ENCODE data around the gene SERPINA9.
A peak's percentile ranks its signal among the peaks of the same experiment; 100 is the strongest.

SERPINA9 gene

DNA sequence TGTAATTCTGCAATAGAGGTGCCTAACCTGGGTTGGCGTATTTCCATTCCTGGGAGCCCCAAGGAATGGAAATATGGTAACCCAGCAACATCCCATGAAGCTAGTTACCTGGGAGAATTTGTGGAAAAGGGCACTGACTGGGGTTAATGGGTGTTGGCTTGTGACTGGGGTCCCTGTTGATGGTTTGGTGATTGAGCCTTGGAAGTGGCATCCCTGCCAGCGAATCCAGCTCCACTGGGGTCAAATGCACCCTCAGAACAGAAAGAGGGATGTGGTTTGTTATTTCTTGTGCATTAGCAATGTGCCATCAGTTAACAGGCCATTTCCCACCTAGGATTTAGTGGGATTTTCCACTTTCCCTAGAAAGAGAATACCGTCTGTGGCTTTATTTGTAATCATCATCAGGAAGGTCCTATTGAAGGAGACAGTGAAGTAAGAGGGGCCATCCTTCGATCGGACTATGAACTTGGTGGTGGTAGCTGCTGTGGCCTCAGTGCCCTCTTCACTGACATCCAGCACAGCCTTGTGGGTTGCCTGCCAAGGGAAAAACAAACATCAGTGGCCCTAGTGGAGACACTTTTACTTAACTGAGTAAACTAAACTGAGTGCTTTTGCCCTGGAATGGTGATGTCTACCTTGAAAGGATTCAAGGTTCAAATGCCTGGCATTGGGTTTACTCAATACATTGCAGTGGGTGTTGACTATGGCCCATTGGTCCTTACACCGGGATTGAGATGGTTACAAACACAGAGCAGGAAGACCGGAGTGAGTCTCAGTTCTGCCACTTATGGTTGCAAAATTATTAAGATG is 13.0 kb downstream of the SERPINA9 start:
- no peak for DNase-seq (ENCODE audit: low spot score)

DNA sequence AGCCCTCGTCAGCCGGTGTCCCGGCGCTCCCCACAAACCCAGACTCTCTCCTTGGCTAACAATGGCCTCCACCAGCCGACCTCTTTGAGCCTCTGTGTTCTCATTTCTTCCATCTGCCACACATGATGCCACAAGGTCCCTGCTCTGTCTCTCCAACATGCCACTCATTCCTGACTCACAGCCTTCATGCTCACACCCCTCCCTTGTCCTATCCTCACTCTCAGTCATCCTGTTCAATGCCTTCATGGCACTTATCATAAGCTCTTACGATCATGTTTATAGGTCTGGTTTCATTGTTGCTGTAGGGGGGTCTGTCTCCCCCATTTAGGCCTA is 13.8 kb downstream of the SERPINA9 start:
- no peak for DNase-seq (ENCODE audit: low spot score)

DNA sequence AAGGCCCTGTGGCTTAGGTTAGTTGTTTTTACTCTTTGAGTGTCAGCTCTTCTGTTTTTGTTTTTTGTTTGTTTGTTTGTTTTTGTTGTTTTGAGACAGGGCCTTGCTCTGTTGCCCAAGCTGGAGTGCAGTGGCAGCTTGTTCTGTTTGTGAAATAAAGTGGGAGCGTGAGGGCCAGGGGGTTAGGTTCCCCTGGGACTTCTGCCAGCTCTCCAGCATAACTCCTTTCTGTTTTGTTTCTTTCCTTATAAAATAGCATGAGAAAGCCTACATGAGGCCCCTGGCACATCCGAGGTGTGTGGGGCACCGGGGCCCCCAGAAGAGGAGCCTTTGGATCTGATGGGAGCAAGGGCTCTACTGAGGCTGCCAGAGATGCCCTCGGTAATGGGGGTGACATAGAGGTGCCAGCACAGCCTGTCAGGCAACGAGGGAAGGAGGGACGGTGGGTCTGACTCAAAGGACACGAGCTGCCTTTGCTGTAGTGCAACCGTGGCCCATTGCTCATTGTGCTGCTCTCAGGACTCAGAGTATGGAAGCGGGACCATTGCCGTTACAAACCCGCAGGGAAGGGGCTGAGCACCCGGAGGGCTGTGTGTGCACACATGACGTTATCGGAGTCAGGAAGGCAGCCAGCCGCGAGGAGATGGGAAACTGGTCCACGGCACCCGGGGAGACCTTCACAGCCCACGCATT is 14.3 kb downstream of the SERPINA9 start:
- no peak for DNase-seq (ENCODE audit: low spot score)

DNA sequence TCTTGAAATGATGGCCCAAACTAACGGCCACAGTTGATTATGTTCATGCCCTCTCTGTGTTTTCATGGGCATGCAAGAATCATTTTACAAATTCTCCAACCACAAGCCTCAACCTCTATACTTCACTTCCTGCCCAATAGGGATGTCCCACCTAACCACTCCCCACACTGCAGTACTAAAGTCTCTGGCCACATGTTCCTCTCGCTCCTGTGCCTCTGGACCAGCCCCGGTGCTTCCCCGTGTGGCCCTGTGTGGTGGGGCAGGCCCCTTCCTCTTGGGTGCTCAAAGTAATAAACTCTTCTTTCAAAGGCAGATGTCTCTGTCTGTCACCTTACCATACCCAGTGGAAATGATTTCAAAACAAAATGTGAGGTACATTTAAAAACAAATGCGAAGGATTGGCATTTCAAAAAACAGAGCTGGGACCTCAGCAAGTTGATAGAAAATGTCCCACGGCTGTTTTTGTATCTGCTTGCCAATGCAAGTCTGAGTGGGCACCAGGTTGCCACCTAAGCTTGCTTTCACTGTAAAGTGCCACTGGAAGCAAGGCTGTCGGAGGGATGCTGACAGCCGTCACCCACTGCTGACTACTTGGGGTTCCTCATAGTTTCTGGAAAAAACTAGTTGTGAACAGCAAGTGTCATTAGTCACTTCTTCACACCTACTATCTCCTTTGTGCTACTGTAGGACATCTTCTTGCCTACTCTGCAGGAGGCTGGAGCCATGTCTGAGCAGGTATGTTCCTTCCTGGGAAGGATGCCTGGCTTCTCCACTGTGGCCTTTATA is 15.2 kb downstream of the SERPINA9 start:
- DNase-seq (ENCODE audit: low spot score), result no peak

DNA sequence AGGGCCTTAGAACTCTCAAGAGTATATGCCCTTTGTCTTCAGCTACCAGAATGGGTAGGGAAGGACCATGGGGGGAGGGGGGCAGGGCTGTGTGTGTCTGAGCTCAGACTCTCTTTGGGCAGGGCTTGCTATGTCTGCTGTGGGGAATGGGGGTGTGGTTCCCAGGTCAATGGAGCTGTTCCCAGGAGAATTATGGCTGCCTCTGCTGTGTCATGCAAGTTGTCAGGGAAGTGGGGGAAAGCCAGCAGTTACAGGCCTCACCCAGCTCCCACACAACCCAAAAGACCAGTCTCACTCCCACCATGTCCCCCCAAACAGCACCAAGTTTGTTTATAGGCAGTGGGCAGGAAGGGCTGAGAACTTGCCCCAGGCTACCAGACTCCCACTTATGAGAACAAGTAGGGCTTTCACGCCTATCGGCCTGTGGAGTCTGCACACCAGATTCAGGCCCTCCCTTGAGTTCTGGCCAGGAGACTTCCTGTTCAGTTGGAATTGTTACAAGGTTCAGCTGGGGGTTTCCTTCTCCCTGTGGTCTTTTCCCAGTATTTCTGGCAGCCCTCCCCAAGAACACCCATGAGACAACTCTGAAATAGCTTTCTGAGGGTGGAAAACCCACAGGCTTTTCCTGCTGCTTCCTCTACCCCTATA is 17.3 kb downstream of the SERPINA9 start:
- no peak for DNase-seq (ENCODE audit: low spot score)

DNA sequence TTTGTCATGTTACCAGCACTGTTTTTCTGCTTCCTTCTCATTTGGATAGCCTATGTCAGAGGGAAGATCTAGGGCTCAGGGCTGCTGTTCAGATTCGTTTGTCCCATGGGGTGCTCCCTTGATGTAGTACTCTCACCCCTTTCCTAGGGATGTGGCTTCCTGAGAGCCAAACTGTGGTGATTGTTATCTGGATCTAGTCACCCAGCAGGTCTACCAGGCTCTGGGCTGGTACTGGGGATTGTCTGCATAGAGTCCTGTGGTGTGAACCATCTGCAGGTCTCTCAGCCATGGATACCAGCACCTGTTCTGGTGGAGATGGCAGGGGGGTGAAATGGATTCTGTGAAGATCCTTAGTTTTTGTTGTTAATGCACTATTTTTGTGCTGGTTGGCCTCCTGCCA is 17.9 kb downstream of the SERPINA9 start:
- DNase-seq (ENCODE audit: low spot score), result no peak

DNA sequence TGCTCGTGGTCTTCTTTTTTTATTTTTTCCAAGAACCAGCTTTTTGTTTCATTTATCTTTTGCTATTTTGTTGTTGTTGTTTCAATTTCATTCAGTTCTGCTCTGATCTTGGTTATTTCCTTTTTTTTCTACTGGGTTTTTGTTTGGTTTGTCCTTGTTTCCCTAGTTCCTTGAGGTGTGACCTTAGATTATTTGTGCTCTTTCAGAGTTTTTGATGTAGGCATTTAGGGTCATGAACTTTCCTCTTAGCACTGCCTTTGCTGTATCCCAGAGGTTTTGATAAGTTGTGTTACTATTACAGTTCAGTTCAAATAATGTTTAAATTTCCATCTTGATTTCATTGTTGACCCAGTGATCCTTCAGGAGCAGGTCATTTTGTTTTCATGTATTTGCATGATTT is 20.1 kb downstream of the SERPINA9 start:
- DNase-seq (ENCODE audit: low spot score), result no peak

DNA sequence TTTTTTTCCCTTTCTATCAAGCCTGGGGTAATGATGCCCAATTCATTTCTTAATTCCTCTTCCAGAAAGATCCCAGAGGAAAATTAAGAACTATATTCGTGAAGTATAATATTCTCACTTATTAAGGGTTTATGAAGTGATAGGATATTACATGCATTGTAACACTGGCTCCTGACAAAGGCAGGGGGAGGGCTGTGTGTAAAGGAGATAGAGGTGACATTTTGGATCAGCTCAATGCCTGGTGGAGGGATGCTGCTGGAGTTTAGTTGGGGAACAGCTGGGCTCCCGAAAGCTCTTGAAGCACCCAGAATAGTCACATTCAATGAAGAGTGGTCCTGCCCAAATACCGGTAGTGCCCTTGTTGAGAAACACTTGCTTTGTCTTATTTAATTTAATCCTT is 24.2 kb downstream of the SERPINA9 start:
- DNase-seq (ENCODE audit: low spot score), result no peak

DNA sequence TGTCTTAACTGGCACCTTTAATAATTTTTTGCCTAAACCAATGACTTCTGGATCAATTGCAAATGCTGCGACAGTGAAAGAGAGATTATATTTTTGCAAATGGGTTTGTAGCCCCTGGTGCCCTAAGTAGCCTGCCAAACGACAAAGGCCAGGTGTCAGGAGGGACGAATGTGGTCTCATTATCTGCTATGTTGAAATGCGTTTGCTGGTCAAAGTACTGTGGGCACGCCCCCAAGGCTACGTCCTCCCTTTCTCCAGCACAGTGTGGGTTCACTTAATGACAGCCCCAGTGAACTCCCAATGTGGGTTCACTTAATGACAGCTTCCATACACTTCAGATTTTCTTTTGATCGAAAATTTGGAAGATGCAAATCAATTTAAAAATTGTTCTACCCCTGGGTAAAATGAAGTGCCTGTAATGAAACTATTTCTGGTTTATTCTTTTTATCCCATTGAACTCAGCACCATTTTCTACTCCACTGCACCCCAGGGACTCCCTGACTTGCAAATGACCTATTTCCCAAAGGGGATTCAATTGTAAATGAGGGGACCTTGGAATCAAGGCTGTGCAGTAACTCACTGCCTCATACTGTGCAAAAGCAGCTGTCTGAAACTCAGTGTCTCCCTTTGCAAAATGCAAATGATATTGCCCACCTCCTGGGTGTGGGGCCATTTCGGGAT is 24.8 kb downstream of the SERPINA9 start:
- no peak for DNase-seq (ENCODE audit: low spot score)

DNA sequence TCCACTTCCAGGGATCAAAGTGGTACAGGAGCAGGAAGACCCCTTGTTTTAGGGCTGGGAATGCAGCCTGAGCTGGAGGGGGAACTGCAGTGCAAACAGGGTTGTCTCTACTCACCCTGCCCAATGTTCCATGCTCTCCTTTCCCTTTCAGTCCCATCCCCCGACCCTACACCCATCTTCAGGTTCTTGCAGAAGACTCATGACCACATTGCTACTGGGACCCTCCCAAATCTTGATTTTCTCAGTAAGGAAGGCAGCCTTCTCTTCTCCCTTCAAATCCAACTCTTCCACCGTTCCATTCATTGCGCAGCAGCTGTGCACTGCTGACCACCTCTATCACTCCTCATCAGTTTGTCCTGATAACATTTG is 25.3 kb downstream of the SERPINA9 start:
- no peak for DNase-seq (ENCODE audit: low spot score)

DNA sequence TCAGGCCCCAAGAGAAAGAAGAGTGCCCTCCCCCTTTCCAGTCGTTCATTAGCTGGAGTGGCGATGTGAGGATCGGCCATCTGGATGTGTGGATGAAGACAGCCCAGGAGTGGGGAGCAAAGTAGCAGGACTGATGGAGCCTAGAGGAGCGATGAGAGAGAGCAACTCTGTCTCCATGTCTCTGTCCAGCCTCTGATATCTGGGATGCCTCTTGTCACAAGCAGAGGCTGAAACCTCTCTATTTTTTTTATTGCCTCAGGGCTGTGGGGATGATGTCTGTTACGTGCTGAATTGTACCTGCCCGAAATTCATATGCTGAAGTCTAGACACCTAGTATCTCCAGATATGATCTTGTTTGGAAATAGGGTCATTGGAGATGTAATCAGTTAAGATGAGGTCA is 26.1 kb downstream of the SERPINA9 start:
- no peak for DNase-seq (ENCODE audit: low spot score)

DNA sequence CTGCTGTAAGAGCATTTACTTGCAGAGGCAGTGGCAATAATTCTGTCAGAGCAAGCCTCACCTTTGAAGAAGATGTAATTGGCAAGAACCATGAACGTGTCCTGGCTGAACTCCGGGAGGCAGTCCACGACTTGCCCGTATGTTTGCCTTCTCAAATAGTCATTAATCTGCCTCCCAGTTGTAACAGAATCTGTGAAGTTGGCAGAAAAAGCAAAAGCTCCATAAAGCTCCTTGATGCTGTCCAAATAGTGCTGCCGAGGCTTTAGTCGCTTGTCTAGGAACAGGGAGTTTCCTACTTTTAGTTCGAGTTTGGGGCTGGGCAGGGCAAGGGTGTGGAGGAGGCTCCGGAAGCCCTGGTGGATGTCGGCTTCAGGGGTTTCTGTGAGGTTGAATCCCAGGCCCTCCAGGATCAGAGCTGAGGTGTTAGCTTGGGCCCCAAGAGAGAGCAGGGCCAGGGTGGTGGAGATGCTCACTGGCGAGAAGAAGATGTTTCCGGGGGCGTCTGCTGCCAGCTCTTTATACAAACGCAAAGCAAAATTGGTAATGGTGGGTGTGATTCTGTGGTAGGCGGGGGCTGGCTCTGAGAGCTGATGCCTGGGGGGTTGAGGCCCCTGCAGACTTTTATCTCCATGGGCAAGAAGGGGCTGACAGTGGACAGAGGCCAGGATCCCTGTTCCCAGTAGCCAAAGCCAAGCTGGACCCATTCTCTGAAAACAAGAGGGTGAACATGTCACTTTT is 27.8 kb downstream of the SERPINA9 start:
- DNase-seq (ENCODE audit: low spot score), result no peak

DNA sequence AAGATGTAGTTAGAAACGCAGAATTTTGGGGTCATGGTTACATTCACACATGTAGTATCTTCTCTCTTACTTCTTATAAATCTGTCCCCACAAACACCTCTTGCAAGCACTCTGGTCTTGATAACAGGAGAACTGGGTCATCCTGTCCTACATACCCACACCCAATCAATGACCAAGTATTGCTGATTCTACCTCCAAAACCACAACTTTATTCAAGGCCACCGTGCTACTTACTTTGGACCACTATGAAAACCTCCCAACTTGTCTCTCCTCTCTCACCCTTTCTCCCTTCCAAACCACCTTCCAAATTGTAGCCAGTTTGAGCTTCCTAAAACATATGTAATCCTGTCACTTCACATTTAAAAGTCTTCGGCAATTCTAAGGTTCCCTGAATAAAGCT is 28.8 kb downstream of the SERPINA9 start:
- no peak for DNase-seq (ENCODE audit: low spot score)

DNA sequence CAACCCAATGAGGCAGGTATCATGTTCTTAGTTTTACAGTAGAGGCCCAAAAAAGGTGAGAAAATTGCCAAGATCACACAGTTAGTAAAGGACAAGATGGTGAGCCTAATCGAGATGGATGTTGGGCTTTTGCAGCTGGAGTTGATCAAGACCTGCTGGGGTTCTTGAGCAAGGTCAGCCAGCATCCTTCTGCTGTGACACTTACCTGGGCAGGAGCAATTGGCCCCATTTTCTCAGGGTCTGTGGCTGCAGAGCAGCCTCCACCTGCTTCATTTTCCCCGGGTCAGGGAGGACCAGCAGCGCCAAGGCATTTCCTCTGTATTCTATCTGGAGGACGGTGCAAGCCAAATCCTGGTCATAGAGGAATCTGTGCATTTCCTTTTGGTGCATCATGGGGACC is 29.9 kb downstream of the SERPINA9 start:
- DNase-seq (ENCODE audit: low spot score), result no peak

DNA sequence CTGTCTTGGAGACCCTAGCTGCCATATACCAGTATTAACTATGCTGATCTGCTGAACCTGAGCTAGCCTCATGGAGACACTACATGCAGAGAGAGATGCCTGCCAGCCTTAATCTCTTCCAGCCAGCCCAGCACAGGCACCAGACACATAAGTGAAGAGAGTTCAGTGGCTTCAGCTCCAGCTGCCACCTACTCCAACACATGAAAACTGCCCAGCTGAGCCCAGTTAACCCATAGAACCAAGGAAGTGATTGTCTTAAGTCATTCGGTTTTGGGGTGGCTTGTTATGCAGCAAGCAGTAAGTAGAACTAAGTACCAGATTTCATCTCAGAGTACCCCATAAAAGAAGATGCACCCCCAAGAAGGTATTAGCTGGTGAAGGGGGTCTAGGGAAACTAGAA is 31.0 kb downstream of the SERPINA9 start:
- DNase-seq (ENCODE audit: low spot score), result no peak

DNA sequence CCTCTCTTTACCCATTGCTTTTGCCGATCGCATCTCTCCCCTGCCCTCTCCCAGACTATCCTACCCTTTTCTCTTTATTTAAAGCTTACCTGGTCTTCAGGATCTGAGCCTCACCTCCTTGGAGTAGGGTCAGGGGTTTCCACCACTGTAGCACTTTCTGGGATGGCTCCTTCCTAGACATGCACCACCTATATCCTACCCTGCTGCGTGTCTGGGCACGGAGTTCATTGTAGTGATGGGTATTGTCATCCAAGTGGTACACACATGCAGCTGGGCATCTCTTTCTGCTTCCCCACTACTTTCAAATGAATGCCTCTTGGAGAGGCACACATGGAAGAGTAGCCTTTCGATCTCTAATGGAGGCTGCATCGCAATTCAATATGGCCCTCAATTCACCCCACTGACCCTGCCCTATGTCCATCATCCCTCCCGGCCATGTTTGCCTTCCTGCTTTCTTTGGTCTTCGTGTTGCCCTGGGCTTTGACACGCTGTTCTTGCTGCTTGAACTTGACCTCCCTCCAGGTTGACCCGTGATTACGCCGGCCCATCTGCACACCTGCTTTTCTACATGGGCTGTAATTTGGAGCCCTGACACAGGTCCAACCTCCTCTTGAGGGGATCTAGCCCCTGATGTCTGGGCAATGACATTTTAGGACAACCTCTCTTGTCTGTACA is 34.3 kb downstream of the SERPINA9 start:
- DNase-seq (ENCODE audit: low spot score), result no peak

DNA sequence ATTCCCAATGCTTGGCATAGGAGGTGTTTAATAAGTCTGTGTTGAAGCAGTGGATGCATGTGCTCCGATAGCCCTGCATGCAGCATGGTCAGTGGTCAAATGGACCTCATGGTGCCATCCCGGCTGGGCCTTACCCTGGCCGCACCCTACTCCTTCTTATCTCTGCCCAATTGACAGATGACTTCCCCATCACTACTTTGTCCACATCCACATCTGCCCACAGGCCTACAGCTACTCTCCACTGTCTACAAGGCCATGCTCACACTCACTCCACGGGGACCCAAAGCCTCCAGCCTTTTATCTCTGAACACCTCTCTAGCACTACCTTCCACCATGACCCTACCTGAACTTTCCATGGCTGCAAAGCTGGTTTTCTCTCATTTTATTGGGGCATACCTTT is 34.9 kb downstream of the SERPINA9 start:
- no peak for DNase-seq (ENCODE audit: low spot score)

DNA sequence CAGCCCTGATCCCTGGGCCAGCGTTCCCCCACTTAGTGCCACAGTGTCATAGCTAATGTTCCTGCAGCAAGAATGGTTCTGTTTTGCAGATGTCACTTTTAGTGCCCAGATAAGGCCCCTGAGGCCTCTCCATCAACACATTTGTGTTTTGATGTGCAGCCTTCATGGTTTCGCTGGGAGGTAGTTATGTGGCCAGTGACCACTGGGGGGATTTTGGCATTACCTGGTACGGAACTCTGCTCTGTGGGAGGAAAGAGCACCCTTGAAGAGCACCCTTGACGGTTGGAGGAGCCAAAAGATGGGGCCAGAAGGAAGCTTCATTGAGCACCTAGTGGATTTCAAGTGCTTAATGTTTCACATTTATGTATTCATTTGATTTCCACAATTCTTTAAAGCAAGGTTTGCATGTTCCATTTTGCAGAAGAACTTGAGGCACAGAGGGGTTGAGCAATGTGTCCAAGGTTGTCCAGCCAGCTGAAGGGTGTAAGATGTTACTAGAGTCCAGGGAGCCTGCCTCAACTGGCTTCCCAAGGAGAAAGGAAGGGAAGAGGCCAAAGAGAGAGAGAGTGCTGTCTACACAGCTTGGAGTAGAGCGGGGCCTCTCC is 36.4 kb downstream of the SERPINA9 start:
- no peak for DNase-seq (ENCODE audit: low spot score)

DNA sequence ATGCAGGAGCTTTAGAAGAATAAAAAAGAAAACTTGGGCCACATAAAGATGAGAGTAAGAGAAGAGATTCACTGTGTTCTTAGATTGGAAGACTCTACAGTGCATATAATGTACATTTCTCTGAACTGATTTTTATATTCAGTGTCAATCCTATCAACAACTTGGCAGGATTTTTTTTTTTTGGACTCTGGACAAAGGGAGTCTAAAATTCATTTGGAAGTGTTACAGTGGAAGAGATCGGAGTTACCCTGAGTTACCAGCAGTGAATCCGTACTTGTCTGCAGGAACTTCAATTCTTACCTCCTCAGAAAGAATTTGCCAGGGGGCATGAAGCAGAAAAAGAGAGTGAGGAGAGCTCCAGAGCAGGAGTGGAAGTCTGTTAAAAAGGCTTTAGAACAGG is 47.4 kb downstream of the SERPINA9 start:
- no peak for DNase-seq (ENCODE audit: low spot score)

DNA sequence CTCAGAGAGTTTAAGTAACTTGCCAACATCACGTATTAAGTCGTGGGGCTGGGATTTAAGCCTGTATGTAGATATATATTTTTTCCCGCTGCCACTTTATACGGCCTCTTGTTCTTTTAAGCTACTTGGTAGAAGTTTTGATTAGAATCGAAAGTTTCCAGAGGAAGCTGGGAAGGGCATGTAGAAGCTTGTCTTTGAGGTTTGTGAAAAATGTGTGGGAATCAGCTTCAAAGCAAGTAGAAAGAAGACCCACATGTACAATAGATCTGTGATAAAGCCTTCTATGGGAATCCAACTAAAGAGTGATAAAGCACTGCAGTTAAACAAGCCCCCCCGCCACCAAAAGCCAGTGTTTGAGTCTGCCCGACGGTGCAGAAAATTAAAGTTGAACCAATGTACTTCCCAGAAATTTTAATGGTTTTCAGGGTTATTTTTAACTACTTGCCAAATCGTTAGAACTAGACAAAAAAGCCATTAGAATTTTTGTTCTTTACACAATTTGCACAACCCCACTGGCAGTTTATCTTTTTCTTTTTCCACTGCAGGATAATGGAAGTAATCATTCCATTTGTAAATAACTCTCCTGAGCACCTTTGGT is 48.9 kb downstream of the SERPINA9 start:
- peak; percentile 65 for DNase-seq (ENCODE audit: low spot score)
